IMR-90 (cell line): ENCODE measurements around the gene SLC35E2B.
A peak's percentile ranks its signal among the peaks of the same experiment; 100 is the strongest.
"Not testable (repeated sequence)": the region's sequence is repeated elsewhere in the genome, so short reads cannot be mapped to it uniquely, and the experiment has no call there.

Source experiments
- BHLHE40 ChIP-seq: fragments of 150-350 bp; IDR thresholded peaks from 2 replicates; pipeline ENCODE4 v1.6.1; 2016; ENCODE audit warnings: mild to moderate bottlenecking, low read depth, low read length
- CTCF ChIP-seq: conservative IDR thresholded peaks from 2 replicates; pipeline ENCODE4 v1.5.1; 2012; ENCODE audit warnings: mild to moderate bottlenecking, low read depth, low read length, improper control_type of control experiment
- FOS ChIP-seq: fragments of 150-350 bp; IDR thresholded peaks from 2 replicates; pipeline ENCODE4 v1.6.1; 2016; ENCODE audit warnings: low read depth, low read length
- MAFK ChIP-seq: IDR thresholded peaks from 2 replicates; pipeline ENCODE4 v1.6.1; 2012; ENCODE audit warnings: low read depth, low read length, improper control_type of control experiment
- MAZ ChIP-seq: IDR thresholded peaks from 2 replicates; pipeline ENCODE4 v1.6.1; 2012; ENCODE audit warnings: low read depth, mild to moderate bottlenecking, low read length, improper control_type of control experiment, moderate library complexity, borderline replicate concordance
- POLR2A ChIP-seq: IDR thresholded peaks from 2 replicates; pipeline ENCODE4 v1.6.1; 2012; ENCODE audit warnings: mild to moderate bottlenecking, low read depth, low read length
- RAD21 ChIP-seq: IDR thresholded peaks from 2 replicates; pipeline ENCODE4 v1.6.1; 2012; ENCODE audit warnings: low read length, improper control_type of control experiment
- RCOR1 ChIP-seq: IDR thresholded peaks from 2 replicates; pipeline ENCODE4 v1.6.1; 2012; ENCODE audit warnings: mild to moderate bottlenecking, low read length, improper control_type of control experiment; ENCODE audit not compliant: insufficient replicate concordance
- RFX5 ChIP-seq: IDR thresholded peaks from 2 replicates; pipeline ENCODE4 v1.8.0; 2012; ENCODE audit warnings: low read depth, mild to moderate bottlenecking, low read length, moderate library complexity
- TF ChIP-seq, protein P1 (sequence below): fragments of 150-350 bp; IDR thresholded peaks from 2 replicates; pipeline ENCODE4 v1.6.1; 2017; ENCODE audit warnings: mild to moderate bottlenecking, antibody characterized with exemption, low read length, low read depth
- TF ChIP-seq, protein P2 (sequence below): fragments of 150-350 bp; IDR thresholded peaks from 2 replicates; pipeline ENCODE4 v1.6.1; 2016; ENCODE audit warnings: low read depth, mild to moderate bottlenecking, low read length, moderate library complexity, borderline replicate concordance

GRCh38 chr1:1741013-1741412 is 48.4 kb upstream of the SLC35E2B start:
- TF ChIP-seq CTCF, BHLHE40, RFX5, POLR2A, RCOR1, RAD21, MAZ, MAFK: not testable (repeated sequence)
- TF ChIP-seq, protein P1, sequence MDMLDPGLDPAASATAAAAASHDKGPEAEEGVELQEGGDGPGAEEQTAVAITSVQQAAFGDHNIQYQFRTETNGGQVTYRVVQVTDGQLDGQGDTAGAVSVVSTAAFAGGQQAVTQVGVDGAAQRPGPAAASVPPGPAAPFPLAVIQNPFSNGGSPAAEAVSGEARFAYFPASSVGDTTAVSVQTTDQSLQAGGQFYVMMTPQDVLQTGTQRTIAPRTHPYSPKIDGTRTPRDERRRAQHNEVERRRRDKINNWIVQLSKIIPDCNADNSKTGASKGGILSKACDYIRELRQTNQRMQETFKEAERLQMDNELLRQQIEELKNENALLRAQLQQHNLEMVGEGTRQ: not testable (repeated sequence)
- TF ChIP-seq, protein P2, sequence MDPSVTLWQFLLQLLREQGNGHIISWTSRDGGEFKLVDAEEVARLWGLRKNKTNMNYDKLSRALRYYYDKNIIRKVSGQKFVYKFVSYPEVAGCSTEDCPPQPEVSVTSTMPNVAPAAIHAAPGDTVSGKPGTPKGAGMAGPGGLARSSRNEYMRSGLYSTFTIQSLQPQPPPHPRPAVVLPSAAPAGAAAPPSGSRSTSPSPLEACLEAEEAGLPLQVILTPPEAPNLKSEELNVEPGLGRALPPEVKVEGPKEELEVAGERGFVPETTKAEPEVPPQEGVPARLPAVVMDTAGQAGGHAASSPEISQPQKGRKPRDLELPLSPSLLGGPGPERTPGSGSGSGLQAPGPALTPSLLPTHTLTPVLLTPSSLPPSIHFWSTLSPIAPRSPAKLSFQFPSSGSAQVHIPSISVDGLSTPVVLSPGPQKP: not testable (repeated sequence)
- peak; percentile 61; the same call in 1 of the 2 replicates for TF ChIP-seq FOS
